ENCODE results near the gene CRABP2.

DNA sequence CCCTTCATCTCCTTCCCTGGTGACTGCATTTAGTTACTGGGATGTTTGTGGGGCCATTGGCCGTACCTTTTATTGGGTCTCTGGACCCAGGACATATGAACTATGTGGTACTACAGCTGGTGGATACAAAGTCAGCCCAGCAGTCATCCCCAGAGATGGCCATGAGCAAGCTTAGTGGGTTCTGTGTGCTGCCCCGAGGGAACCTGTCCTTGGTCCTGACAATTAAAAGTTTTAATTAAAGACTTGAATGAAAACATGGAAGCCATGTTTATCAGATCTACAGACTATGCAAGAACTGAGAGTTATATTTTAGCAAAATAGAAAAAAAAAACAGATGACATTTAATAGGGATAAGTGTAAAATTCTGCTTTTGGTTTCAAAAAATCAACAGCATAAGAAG lies 25.3 kb downstream of the CRABP2 start:
- TF ChIP-seq EP300 (IDR thresholded peaks at IDR 0.05) (no peak), POLR2A (IDR thresholded peaks at IDR 0.05) (no peak), POLR2AphosphoS5 (IDR thresholded peaks at IDR 0.05) (no peak)
- TF ChIP-seq, protein P1, sequence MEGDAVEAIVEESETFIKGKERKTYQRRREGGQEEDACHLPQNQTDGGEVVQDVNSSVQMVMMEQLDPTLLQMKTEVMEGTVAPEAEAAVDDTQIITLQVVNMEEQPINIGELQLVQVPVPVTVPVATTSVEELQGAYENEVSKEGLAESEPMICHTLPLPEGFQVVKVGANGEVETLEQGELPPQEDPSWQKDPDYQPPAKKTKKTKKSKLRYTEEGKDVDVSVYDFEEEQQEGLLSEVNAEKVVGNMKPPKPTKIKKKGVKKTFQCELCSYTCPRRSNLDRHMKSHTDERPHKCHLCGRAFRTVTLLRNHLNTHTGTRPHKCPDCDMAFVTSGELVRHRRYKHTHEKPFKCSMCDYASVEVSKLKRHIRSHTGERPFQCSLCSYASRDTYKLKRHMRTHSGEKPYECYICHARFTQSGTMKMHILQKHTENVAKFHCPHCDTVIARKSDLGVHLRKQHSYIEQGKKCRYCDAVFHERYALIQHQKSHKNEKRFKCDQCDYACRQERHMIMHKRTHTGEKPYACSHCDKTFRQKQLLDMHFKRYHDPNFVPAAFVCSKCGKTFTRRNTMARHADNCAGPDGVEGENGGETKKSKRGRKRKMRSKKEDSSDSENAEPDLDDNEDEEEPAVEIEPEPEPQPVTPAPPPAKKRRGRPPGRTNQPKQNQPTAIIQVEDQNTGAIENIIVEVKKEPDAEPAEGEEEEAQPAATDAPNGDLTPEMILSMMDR (IDR thresholded peaks at IDR 0.05) = no peak

All from upper lobe of left lung (tissue), 4 donors.